ENCODE data around the gene RPTOR.

- no peak for TF ChIP-seq POLR2A (IDR thresholded peaks at IDR 0.05; ENCODE audit: low read length)
- no peak for TF ChIP-seq GATA1 (IDR thresholded peaks at IDR 0.05; ENCODE audit: low read depth, low read length)
Measured at GRCh38 chr17:80526116-80526910, 18.3 kb upstream of the RPTOR start.

All from erythroblast (primary cell).